NT2/D1 (cell line): ENCODE results near the gene CFAP61.

Experiments used
- SUZ12 ChIP-seq: IDR thresholded peaks from 2 replicates; pipeline ENCODE4 v1.6.1; 2011; ENCODE audit not compliant: insufficient read length, insufficient read depth; ENCODE audit errors: extremely low read depth
- YY1 ChIP-seq: IDR thresholded peaks from 2 replicates; pipeline ENCODE4 v1.6.1; 2011; ENCODE audit not compliant: insufficient read length, insufficient read depth

GRCh38 chr20:20150241-20150640 is 97.9 kb downstream of the CFAP61 start:
- TF ChIP-seq YY1 (no peak), SUZ12 (no peak)
